OCI-LY7 (cell line): ENCODE measurements around the gene DNAJA3. TPM values are rescaled to one million over a fixed set of nuclear protein-coding genes. Genes with fewer than 3 reads are reported as not detected.

Source experiments
- BruUV-seq: library from RNA; stranded (reverse); fragments of 400-500 nt; replicated peaks from 2 replicates; lab custom pipeline; 2021; lab: Mats Ljungman, UMichigan
- CTCF ChIA-PET: fragments of 300-600 bp; sonication (Branson Sonifier 250); formaldehyde crosslinking; loops from one replicate; lab custom pipeline; 2022; ENCODE audit warnings: antibody characterized with exemption; ENCODE audit not compliant: unreplicated experiment; lab: Charles Lee
- POLR2A ChIA-PET: fragments of 300-600 bp; sonication (Branson Sonifier 250); formaldehyde crosslinking; loops from one replicate; lab custom pipeline; 2022; ENCODE audit warnings: antibody characterized with exemption; lab: Charles Lee
- DNase-seq: peaks from one replicate; pipeline ENCODE4 v3.0.0-alpha.2; 2015; ENCODE audit warnings: low spot score
- H2AFZ ChIP-seq: fragments of 200-600 bp; sonication (generic), shearing (Covaris generic); 2 replicates; pipeline ENCODE4 v1.6.1; 2014; ENCODE audit warnings: mild to moderate bottlenecking, antibody characterized with exemption, low read length, moderate library complexity
- H3K27ac ChIP-seq: fragments of 200-600 bp; sonication (generic); 2 replicates; pipeline ENCODE4 v1.5.1; 2014; ENCODE audit warnings: mixed run types, low read depth, mild to moderate bottlenecking, moderate library complexity, low read length, inconsistent platforms; ENCODE audit not compliant: poor library complexity, severe bottlenecking
- H3K36me3 ChIP-seq: fragments of 200-600 bp; sonication (generic); 2 replicates; pipeline ENCODE4 v1.6.1; 2014; ENCODE audit warnings: mild to moderate bottlenecking, antibody characterized with exemption, low read length, moderate library complexity, mixed read lengths; ENCODE audit not compliant: insufficient read depth
- H3K4me1 ChIP-seq: fragments of 200-600 bp; sonication (generic); 2 replicates; pipeline ENCODE4 v1.5.1; 2014; ENCODE audit warnings: mild to moderate bottlenecking, low read length; ENCODE audit not compliant: insufficient read depth, poor library complexity, severe bottlenecking
- H3K4me2 ChIP-seq: fragments of 200-600 bp; sonication (generic); 2 replicates; pipeline ENCODE4 v1.6.1; 2014; ENCODE audit warnings: mild to moderate bottlenecking, low read length
- H3K4me3 ChIP-seq: fragments of 200-600 bp; sonication (generic); 2 replicates; pipeline ENCODE4 v1.5.1; 2014; ENCODE audit warnings: mild to moderate bottlenecking, low read depth, low read length; ENCODE audit not compliant: poor library complexity, severe bottlenecking
- H3K79me2 ChIP-seq: fragments of 200-600 bp; sonication (generic); 2 replicates; pipeline ENCODE4 v1.6.1; 2016; ENCODE audit warnings: low read depth, mild to moderate bottlenecking, low read length, moderate library complexity, mixed read lengths; ENCODE audit not compliant: insufficient read depth
- H3K9me2 ChIP-seq: fragments of 200-600 bp; sonication (generic); 2 replicates; pipeline ENCODE4 v1.6.1; 2016; ENCODE audit warnings: mild to moderate bottlenecking, low read length, mixed read lengths; ENCODE audit not compliant: insufficient read depth
- H3K9me3 ChIP-seq: fragments of 200-600 bp; sonication (generic); 2 replicates; pipeline ENCODE4 v1.6.1; 2014; ENCODE audit warnings: mild to moderate bottlenecking, mixed run types, low read length, mixed read lengths
- H4K20me1 ChIP-seq: fragments of 200-600 bp; sonication (generic); 2 replicates; pipeline ENCODE4 v1.6.1; 2014; ENCODE audit warnings: mild to moderate bottlenecking, antibody characterized with exemption, low read length, moderate library complexity, mixed read lengths; ENCODE audit not compliant: insufficient read depth
- CTCF ChIP-seq: fragments of 200-600 bp; sonication (generic); conservative IDR thresholded peaks from 2 replicates; pipeline ENCODE4 v1.5.1; 2014; ENCODE audit warnings: mild to moderate bottlenecking, antibody characterized with exemption, low read length, moderate library complexity, mixed read lengths
- EZH2phosphoT487 ChIP-seq: fragments of 200-600 bp; sonication (generic); IDR thresholded peaks from 2 replicates; pipeline ENCODE4 v1.6.1; 2018; ENCODE audit warnings: low read depth, borderline replicate concordance, mild to moderate bottlenecking, mixed run types, antibody characterized with exemption, low read length, moderate library complexity, mixed read lengths
- intact Hi-C: fragments of 100-400 bp; cut with micrococcal nuclease; formaldehyde crosslinking; loops from one replicate; pipeline ENCODE4 v1.10.0; 2022; ENCODE audit not compliant: unreplicated experiment
- total RNA-seq, 2 experiments: library from RNA; depleted of rRNA in 1 of 2; stranded (reverse); fragments of >200 nt in 1 of 2; shearing (Covaris generic) in 1 of 2; gene quantifications; 2 replicates each; pipeline ENCODE4 v1.2.3, GENCODE V29; 2014 to 2022

Gene DNAJA3
- total RNA-seq, 2 experiments from 2014 or later: 89.8 to 94.3 TPM

GRCh38 chr16:4443271-4443670, 17.6 kb downstream of the DNAJA3 start:
- peaks cover 98% of the 10 kb centered on the region for H3K36me3 ChIP-seq

GRCh38 chr16:4443986-4444385, 18.3 kb downstream of the DNAJA3 start:
- DNase-seq: no peak
- Histone ChIP-seq H4K20me1 (no peaks in the 10 kb centered on the region), H3K4me2 (no peak overlapping the region), H3K27ac (no peak overlapping the region), H3K9me3 (no peaks in the 10 kb centered on the region), H3K4me3 (no peak overlapping the region), H2AFZ (no peak overlapping the region), H3K4me1 (no peaks in the 10 kb centered on the region), H3K36me3 (peaks cover 98% of the 10 kb centered on the region), H3K79me2 (no peaks in the 10 kb centered on the region), H3K9me2 (no peaks in the 10 kb centered on the region)
- no TSS peak for BruUV-seq
- POLR2A ChIA-PET: interaction anchor here (0.6 kb wide), 1 partner anchor 29 kb away, joined by 4 read pairs; no protein-coding TSS in a partner anchor
- TF ChIP-seq EZH2phosphoT487 (no peak), CTCF (no peak)
- intact Hi-C loops: no loop called here
- CTCF ChIA-PET: no interaction called here

More at GRCh38 chr16:4443271-4443670, 17.6 kb downstream of the DNAJA3 start:
- Histone ChIP-seq H3K9me2 (no peaks in the 10 kb centered on the region), H3K79me2 (no peaks in the 10 kb centered on the region), H3K4me2 (no peak overlapping the region), H3K27ac (no peak overlapping the region), H4K20me1 (no peaks in the 10 kb centered on the region), H3K9me3 (no peaks in the 10 kb centered on the region), H3K4me3 (no peak overlapping the region), H3K4me1 (no peaks in the 10 kb centered on the region), H2AFZ (no peak overlapping the region)
- intact Hi-C loops: no loop called here
- no peak for TF ChIP-seq EZH2phosphoT487
- TF ChIP-seq CTCF: no peak
- POLR2A ChIA-PET: no interaction called here
- CTCF ChIA-PET: no interaction called here
- no peak for DNase-seq
- no TSS peak for BruUV-seq

GRCh38 chr16:4450430-4450829, 24.8 kb downstream of the DNAJA3 start:
- Histone ChIP-seq H4K20me1 (no peaks in the 10 kb centered on the region), H3K4me3 (no peak overlapping the region), H3K4me1 (no peaks in the 10 kb centered on the region), H3K36me3 (peaks cover 96% of the 10 kb centered on the region), H2AFZ (no peak overlapping the region), H3K9me2 (no peaks in the 10 kb centered on the region), H3K4me2 (no peak overlapping the region), H3K9me3 (no peaks in the 10 kb centered on the region), H3K79me2 (no peaks in the 10 kb centered on the region), H3K27ac (no peak overlapping the region)
- no TSS peak for BruUV-seq
- TF ChIP-seq CTCF: no peak
- TF ChIP-seq EZH2phosphoT487: no peak
- ChIA-PET CTCF (no interaction called here), POLR2A (no interaction called here)
- DNase-seq: no peak
- intact Hi-C loops: no loop called here
